Keratinocyte (primary cell): Measurements from ENCODE around the gene MVP. TPM values are rescaled to one million over a fixed set of nuclear protein-coding genes. Genes with fewer than 3 reads are reported as not detected.

Source experiments
- DNase-seq: peaks from one replicate; pipeline ENCODE4 v3.0.0-alpha.2; 2011; ENCODE audit warnings: low read depth, missing footprints, low spot score
- FAIRE-seq: peaks from 2 replicates; lab custom pipeline; 2011; peaks lifted over from hg19 to GRCh38; lab: Jason Lieb, UNC
- H2AFZ ChIP-seq: 2 replicates; pipeline ENCODE4 v1.6.0; 2012; ENCODE audit warnings: low read length, control low read depth, inconsistent platforms; ENCODE audit not compliant: control insufficient read depth
- H3K27ac ChIP-seq: 2 replicates; pipeline ENCODE4 v1.5.1; 2011; ENCODE audit warnings: low read length; ENCODE audit not compliant: control insufficient read depth, insufficient read depth
- H3K27me3 ChIP-seq: 3 replicates; pipeline ENCODE4 v1.6.0; 2011; ENCODE audit warnings: low read length; ENCODE audit not compliant: control insufficient read depth, insufficient read depth; ENCODE audit errors: extremely low read depth
- H3K36me3 ChIP-seq, 2 experiments: 2 replicates in 1 of 2; 3 replicates in 1 of 2; pipeline ENCODE4 v1.5.1; 2011; ENCODE audit warnings: low read length in 2 of 2, mild to moderate bottlenecking in 1 of 2; ENCODE audit not compliant: control insufficient read depth in 2 of 2, insufficient read depth in 2 of 2; ENCODE audit errors: extremely low read depth in 1 of 2
- H3K4me1 ChIP-seq: 3 replicates; pipeline ENCODE4 v1.5.1; 2011; ENCODE audit warnings: low read length; ENCODE audit not compliant: control insufficient read depth, insufficient read depth; ENCODE audit errors: extremely low read depth
- H3K4me2 ChIP-seq: 3 replicates; pipeline ENCODE4 v1.6.0; 2011; ENCODE audit warnings: low read depth, low read length; ENCODE audit not compliant: control insufficient read depth, insufficient read depth; ENCODE audit errors: extremely low read depth
- H3K4me3 ChIP-seq, 3 experiments: fragments of 200-600 bp in 1 of 3; sonication (generic) in 1 of 3; 2 replicates in 2 of 3; 3 replicates in 1 of 3; pipeline ENCODE4 v1.5.1; 2011 to 2016; ENCODE audit warnings: low read length in 3 of 3, mild to moderate bottlenecking in 3 of 3, control low read depth in 2 of 3, inconsistent platforms in 1 of 3, low read depth in 1 of 3, mixed read lengths in 1 of 3, mixed run types in 1 of 3, moderate library complexity in 1 of 3; ENCODE audit not compliant: control insufficient read depth in 2 of 3, insufficient read depth in 2 of 3; ENCODE audit errors: extremely low read depth in 1 of 3
- H3K79me2 ChIP-seq: 2 replicates; pipeline ENCODE4 v1.6.0; 2012; ENCODE audit warnings: low read length; ENCODE audit not compliant: control insufficient read depth, insufficient read depth
- H3K9ac ChIP-seq: 3 replicates; pipeline ENCODE4 v1.6.0; 2011; ENCODE audit warnings: low read length; ENCODE audit not compliant: control insufficient read depth, insufficient read depth; ENCODE audit errors: extremely low read depth
- H3K9me1 ChIP-seq: 3 replicates; pipeline ENCODE4 v1.6.0; 2011; ENCODE audit warnings: low read length; ENCODE audit not compliant: control insufficient read depth, insufficient read depth; ENCODE audit errors: extremely low read depth
- H3K9me3 ChIP-seq: 2 replicates; pipeline ENCODE4 v1.5.1; 2012; ENCODE audit warnings: low read depth, low read length; ENCODE audit not compliant: control insufficient read depth
- H4K20me1 ChIP-seq: 3 replicates; pipeline ENCODE4 v1.6.0; 2011; ENCODE audit warnings: low read length; ENCODE audit not compliant: control insufficient read depth, insufficient read depth; ENCODE audit errors: extremely low read depth
- EZH2 ChIP-seq: IDR thresholded peaks from one replicate; pipeline ENCODE4 v1.6.1; 2012; ENCODE audit warnings: inconsistent platforms, mild to moderate bottlenecking, low read length, moderate library complexity
- dilution Hi-C: fragments of 300-500 bp; cut with MboI; formaldehyde crosslinking; loops from one replicate; pipeline ENCODE4 v1.7.0; 2020; ENCODE audit warnings: low sequenced_read_pairs; ENCODE audit not compliant: extremely low pct_ligation_motif_present
- polyA plus RNA-seq, 5 experiments: library from polyadenylated mRNA; depleted of rRNA in 3 of 5; stranded (reverse) in 3 of 5; stranded (forward) in 1 of 5; unstranded in 1 of 5; fragments of >200 nt; gene quantifications; 1 replicate in 1 of 5; 2 replicates in 3 of 5; 3 replicates in 1 of 5; pipeline versions ENCODE4 v1.2.1 to v1.2.3, GENCODE V29; 2011 to 2012; ENCODE audit warnings: missing spikeins in 2 of 5, low read depth in 1 of 5, low replicate concordance in 1 of 5
- TF ChIP-seq, protein P1 (sequence below), 3 experiments: IDR thresholded peaks in 1 of 3; conservative IDR thresholded peaks in 1 of 3; optimal IDR thresholded peaks in 1 of 3; 2 replicates in 2 of 3; 3 replicates in 1 of 3; pipeline versions ENCODE3 to v1.5.1; 2011; ENCODE audit warnings: low read length in 3 of 3, mild to moderate bottlenecking in 3 of 3, moderate library complexity in 2 of 3, control low read depth in 1 of 3, inconsistent platforms in 1 of 3; ENCODE audit not compliant: insufficient read depth in 2 of 3; ENCODE audit errors: extremely low read depth in 1 of 3

The MVP gene
- polyA plus RNA-seq, 1 donor (not counting 4 experiments of a cell fraction or from before 2014, with no cell fraction given): 148 TPM

DNA sequence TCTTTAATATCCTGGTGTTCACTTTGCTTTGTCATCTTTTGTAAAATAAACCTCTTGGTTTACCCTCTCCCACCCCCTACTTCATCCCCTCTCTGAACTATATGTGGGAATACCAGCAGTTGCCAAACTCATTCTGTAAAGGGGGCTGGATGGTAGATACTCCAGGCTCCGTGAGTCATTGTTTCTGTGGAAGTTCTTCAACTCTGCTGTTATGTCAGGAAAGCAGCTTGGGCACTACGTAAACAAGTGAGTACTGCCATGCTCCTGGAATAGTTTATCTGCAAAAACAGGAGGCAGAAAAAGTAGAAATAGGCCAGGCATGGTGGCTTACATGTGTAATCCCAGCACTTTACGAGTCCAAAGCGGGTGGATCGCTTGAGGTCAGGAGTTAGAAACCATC is 17.6 kb downstream of the MVP start:
- H3K79me2 ChIP-seq: no peaks in the 10 kb centered on the region
- FAIRE-seq (no peak), DNase-seq (no peak)
- dilution Hi-C loops: no loop called here
- no peaks in the 10 kb centered on the region for H3K9me1 ChIP-seq
- no peak overlapping the region for H3K4me2 ChIP-seq
- no peaks in the 10 kb centered on the region for H3K9me3 ChIP-seq
- TF ChIP-seq EZH2: no peak
- TF ChIP-seq, protein P1, sequence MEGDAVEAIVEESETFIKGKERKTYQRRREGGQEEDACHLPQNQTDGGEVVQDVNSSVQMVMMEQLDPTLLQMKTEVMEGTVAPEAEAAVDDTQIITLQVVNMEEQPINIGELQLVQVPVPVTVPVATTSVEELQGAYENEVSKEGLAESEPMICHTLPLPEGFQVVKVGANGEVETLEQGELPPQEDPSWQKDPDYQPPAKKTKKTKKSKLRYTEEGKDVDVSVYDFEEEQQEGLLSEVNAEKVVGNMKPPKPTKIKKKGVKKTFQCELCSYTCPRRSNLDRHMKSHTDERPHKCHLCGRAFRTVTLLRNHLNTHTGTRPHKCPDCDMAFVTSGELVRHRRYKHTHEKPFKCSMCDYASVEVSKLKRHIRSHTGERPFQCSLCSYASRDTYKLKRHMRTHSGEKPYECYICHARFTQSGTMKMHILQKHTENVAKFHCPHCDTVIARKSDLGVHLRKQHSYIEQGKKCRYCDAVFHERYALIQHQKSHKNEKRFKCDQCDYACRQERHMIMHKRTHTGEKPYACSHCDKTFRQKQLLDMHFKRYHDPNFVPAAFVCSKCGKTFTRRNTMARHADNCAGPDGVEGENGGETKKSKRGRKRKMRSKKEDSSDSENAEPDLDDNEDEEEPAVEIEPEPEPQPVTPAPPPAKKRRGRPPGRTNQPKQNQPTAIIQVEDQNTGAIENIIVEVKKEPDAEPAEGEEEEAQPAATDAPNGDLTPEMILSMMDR (optimal IDR thresholded peaks at IDR 0.05 in 1 of 3, IDR thresholded peaks at IDR 0.05 in 1 of 3, conservative IDR thresholded peaks at IDR 0.05 in 1 of 3; ENCODE audit: extremely low read depth in 1 of 3, insufficient read depth in 2 of 3, low read length in 3 of 3): no peak
- no peak overlapping the region for H3K27ac ChIP-seq
- no peaks in the 10 kb centered on the region for H3K4me1 ChIP-seq
- H2AFZ ChIP-seq: no peak overlapping the region
- H3K4me3 ChIP-seq: no peak overlapping the region
- H3K9ac ChIP-seq: no peak overlapping the region
- no peaks in the 10 kb centered on the region for H4K20me1 ChIP-seq
- peaks cover 23 to 49% of the 10 kb centered on the region in 2 experiments for H3K36me3 ChIP-seq
- no peaks in the 10 kb centered on the region for H3K27me3 ChIP-seq

DNA sequence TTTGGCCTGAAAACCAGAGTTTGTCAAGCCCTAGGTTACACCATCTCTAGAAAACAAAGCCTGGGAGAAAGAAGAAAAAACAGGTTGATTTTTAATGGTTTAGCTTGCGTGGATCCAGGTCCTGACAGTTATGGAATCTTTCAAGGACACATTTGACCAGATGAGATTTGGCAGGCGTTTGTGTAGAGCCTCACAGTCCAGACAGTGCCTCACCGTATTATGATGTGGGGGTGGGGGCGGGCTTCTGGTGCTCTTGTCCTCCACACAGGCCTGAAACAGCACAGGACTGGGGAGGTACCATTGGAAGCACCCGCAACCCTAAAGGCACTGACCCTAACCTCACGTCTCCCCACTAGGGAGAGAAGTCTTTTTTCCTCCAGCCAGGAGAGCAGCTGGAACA is 19.6 kb downstream of the MVP start:
- Histone ChIP-seq H3K79me2 (no peaks in the 10 kb centered on the region), H3K4me3 (no peak overlapping the region), H3K36me3 (peaks cover 16 to 44% of the 10 kb centered on the region in 2 experiments), H2AFZ (no peak overlapping the region), H3K4me1 (no peaks in the 10 kb centered on the region), H3K9me1 (no peaks in the 10 kb centered on the region), H3K9ac (no peak overlapping the region), H4K20me1 (no peaks in the 10 kb centered on the region), H3K27me3 (no peaks in the 10 kb centered on the region), H3K27ac (no peak overlapping the region), H3K9me3 (no peaks in the 10 kb centered on the region), H3K4me2 (no peak overlapping the region)
- DNase-seq (no peak), FAIRE-seq (no peak)
- dilution Hi-C loops: no loop called here
- TF ChIP-seq EZH2: no peak
- TF ChIP-seq, protein P1 (optimal IDR thresholded peaks at IDR 0.05 in 1 of 3, IDR thresholded peaks at IDR 0.05 in 1 of 3, conservative IDR thresholded peaks at IDR 0.05 in 1 of 3; ENCODE audit: extremely low read depth in 1 of 3, insufficient read depth in 2 of 3, low read length in 3 of 3): no peak
